Glomerular endothelial cell (primary cell): ENCODE results near the gene SCAMP5. TPM values are rescaled to one million over a fixed set of nuclear protein-coding genes. Genes with fewer than 3 reads are reported as not detected.

Experiments used
- DNase-seq: peaks from one replicate; pipeline ENCODE4 v3.0.0-alpha.2; 2011; ENCODE audit warnings: low read depth, low spot score; ENCODE audit errors: extremely low read depth
- total RNA-seq: library from RNA; depleted of rRNA; stranded (reverse); fragments of >200 nt; gene quantifications from 2 replicates; pipeline ENCODE4 v1.2.3, GENCODE V29; 2015

The SCAMP5 gene
- total RNA-seq, 1 donor from 2014 or later: 27.2 TPM

DNA sequence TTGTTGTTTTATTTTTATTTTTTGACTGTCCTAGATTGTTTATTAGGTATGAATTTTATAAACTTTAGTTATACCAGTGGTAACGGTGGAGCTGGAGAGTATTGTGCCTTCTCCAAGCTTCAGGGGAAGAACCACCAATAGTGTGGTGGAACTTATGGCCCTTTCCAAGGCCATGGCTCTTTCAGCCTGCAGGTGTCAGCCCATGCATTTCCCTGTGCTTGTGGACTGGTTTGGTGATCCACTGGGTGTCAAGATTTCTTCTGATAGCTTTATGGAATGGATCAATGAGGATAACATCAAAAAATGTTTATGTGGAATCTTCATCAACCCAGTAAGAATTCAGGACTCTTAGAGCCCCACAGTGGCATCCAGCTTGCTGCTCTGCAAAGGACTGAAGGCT is 19.2 kb upstream of the SCAMP5 start:
- no peak for DNase-seq

DNA sequence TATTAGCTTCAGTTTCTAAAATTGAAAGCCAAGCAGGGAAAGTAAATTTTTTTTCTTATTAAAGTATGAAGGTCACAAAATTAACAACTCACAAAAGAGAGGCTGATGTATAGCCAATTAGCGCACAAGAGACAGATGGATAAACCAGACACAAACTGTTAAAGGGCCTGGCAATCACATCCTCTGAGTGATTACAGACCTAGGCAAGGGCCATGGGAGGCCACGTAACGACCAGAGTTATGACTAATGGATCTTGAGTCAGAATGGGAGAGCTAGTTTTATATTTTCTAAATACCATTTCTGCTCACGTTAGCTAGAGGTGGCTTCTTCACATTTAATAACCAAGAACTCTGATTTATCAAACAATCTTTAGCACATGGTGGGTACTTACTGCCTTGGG is 17.8 kb upstream of the SCAMP5 start:
- DNase-seq: no peak

DNA sequence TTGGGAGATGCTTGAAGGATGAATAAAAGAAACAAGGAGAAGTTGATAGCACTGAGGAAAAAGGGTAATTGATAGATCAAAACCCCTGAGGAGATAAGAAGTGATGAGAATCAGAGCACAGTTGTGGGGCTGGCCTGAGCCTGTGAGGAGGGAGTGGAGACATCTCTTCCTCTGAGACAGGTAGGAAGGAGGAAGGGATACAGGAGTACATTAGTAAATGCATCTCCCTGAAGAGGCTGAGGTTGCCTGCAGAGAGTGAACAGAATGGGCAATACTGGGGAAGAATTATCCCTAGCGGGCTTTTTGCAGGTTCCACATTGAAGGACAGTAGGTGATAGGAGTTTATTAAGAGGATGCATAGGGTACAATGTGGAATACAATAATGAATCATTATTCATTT is 17.3 kb upstream of the SCAMP5 start:
- DNase-seq: no peak

DNA sequence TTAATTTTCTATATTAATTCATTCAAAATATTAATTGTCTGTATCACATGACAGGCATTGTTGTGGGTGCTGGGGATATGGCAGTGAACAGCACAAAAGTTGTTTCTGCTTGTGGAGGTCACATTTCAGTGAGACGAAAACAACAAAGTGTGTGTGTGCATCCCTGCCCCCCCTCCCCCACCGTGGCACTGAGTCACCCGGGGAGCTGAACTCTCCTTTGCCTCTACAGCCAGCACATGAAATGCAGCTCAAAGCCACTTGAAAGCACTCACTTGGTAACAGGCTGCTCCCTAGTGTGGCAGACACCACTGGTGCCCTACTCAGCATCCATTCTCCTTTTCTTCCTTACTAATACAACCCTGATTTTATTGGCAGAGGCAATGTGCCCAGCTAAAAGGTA is 16.9 kb upstream of the SCAMP5 start:
- no peak for DNase-seq

DNA sequence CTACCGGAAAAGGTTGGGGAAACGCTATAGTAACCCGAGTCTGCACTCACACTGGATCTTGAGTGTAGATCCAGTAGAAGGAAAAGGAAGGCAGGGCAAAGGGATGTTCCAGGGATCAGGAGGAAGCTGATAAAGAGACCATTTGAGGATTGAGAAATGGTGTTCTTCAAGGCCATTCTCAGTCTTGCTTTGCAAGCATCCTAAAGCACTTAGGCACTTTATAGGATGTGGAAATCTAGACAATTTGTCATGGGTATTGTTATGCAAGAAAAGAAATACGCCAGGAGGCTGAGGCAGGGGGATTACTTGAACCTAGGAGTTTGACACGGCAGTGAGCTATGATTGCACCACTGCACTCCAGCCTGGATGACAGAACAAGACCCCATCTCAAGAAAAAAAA is 13.2 kb upstream of the SCAMP5 start:
- DNase-seq: no peak

DNA sequence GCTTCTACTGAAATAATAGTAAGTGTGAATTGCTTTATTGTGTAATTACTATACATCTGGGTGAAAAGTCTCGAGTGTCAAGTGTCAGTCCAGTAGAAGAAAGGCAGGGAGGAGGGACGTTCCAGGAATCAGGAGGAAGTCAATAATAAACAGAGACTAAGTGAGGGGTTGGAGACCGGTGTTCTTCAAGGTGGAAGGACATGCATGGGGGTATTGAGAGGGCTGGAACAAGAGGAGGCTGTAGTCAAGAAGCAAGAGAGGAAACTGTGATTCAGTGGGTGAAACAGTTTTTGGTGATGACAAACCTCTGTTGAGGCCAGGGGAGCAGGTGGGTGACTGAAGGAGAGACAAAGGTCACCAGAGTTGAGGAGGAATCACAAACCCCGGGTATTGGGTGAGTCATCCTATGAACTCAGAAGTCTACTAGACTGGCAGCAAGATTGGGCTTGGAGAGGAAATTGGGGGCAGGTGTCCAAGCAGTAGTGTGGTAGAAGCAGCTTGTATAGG is 11.6 kb upstream of the SCAMP5 start:
- DNase-seq: no peak

DNA sequence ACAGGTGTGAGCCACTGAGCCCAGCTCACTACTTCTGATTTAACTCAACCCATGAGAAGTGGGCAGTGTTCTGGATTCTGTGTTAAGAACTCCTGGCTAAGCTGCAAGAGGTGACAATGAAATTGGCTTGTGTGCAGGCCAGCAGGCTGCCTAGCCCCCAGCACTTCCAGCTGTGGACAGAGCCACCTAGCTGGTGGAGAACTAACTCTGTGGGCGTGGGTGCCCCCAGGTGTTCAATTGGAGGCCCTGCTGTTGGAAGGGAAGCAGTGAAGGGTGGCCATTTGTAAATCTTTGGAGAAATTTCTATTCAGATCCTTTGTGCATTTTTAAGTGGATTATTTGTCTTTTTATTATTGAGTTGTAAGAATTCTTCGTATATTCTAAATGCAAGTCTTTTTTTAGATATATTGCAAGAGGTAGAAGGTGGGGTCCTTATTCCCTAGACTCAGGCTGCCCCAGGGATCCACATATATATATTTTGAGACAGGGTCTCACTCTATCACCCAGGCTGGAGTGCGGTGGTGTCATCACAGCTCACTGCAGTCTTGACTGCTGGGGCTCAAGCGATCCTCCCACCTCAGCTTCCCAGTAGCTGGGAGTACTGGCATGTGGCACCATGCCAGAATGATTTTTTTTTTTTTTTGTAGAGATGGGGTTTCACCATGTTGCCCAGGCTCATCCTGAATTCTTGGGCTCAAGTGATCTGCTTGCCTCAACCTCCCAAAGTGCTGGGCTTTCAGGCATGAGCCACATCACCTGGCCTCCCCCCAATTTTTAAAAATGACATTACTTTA is 7.2 kb upstream of the SCAMP5 start:
- no peak for DNase-seq

DNA sequence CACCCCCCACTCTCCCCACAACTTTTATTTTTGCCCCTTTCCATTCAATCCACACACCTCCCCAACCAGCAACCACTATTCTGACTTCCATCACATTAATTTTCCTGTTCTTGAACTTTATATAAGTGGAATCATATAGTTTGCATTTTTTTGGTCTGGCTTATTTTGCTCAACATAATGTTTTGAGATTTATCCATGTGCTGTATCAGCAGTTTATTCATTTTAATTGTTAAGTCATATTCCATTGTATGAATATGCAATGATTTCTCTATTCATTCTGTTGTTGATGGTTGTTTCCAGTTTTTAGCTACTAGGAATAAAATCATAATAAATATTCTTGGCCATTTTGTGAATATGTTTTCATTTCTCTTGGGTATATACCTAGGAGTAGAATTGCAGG is 5.8 kb upstream of the SCAMP5 start:
- DNase-seq: no peak

DNA sequence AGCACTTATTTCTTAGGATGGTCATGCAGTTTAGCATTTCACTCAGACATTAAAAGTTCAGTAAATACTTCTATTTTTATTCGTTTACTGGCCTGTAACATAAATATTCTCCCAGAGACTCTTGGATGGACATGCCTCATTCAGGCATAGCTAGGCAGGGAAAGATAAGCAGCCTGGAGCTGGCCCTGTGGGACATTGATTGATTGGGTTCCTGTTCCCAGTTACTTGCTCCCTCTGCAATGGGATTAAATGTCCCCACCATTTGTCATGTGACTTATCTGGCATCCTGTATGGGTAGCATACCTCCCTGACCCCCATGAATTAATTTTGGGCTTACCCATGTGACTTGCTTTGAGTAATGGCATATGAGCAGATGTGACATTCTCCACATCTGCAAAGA is 2.7 kb upstream of the SCAMP5 start:
- DNase-seq: no peak

DNA sequence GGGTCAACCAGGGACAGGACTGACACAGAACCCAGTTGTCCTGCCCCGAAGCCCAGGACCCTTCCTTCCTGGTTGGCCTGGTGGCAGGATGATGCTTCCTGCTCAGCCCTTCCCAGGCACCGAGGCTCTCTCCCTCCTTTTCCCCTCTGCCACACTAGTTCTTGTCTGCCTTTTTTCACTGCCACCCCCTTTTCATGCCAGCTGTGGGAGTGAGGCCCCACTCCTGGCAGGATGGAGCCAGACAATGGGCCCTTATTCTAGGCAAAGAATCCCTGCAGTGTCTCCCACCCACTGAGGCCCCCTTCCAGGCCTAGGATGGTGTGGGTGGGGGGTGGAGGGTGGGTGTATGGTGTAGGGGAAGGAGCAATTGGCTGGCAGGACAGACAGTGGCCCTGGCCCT is 1.1 kb upstream of the SCAMP5 start:
- DNase-seq: no peak

DNA sequence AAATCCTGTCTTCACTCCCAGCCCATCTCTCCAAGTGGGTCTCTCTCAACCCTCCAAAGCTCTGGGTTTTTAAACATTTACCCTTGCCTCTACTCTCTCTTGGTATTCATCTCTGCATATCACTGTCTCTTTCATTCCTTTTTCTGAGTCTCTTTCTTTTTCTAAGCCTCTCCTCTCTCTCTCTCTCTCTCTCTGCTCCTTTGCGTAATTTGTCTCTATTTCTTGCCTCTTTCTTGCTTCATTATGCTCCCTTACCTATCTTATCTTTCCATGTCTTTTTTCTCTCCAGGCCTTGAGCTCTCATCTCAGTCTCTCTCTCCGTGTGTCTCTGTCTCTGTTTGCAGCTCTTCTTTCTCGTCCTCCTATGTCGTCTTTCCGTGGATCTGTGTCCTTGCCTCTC is 678 bp upstream of the SCAMP5 start:
- DNase-seq: no peak

DNA sequence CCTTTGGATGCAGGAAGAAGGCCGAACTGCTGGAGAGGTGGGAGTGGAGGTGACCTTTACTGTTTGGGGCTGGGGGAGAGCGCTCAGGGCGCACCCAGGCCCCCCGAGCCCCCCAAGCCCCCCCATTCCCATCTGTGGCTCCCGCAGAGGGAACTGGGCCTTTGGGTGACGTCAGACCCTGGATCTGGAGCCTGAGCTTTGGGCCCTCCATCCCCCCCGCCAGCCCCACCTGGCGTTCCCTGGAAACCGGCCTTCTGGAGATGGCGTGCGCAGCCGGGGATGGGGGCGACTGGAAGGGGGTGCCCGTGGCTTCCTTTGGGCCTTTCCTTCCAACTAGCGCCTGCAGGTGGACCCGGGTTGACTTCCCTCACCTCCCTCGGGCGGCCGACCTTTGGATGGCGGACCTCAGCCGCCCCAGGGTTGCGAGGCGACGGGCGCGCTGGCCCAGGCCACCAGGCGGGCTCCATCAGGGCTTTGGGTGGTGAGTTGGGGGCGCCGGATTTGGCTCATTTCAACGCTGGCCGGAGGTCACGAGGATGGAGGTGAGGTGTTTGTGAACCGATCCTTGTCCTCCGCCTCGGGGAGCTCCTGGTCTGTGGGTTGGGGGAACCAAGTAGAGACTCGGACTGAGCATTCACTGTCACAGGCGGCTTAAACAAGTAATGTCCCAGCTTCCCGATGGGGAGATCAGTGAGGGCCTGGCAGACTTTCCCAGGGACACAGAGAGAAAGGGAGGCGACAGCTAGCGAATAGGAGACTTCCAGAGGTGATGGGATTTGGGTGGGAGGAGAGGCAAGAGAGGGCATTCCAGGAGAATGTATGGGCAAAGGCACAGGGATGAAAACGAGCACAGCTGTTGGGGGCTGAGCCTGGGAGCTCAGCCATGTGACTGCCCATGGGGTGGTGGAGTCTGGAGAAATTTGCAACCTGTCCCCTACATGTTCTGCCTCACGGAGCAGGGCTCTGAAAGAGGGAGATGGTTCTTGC is 709 bp downstream of the SCAMP5 start:
- no peak for DNase-seq

DNA sequence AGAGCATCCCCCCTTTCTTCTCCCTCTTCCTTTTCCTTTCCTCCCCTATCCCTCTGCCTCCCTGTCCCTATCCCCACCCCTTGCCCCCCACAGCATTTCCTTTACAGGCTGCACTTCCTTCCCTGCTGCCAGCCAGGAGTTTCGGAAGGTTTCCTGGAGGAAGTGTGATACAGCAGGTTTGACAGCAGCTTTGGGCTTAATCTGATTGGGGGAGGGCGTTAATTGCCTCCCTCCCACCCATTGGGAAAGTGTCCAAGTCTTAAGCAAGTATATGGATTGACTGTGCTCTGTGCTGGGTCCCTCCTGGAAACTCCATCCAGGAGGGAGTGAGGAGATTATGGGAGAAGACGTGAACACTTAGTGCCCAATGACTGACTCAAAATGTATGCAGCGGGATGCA is 1.8 kb downstream of the SCAMP5 start:
- DNase-seq: peak; percentile 52

DNA sequence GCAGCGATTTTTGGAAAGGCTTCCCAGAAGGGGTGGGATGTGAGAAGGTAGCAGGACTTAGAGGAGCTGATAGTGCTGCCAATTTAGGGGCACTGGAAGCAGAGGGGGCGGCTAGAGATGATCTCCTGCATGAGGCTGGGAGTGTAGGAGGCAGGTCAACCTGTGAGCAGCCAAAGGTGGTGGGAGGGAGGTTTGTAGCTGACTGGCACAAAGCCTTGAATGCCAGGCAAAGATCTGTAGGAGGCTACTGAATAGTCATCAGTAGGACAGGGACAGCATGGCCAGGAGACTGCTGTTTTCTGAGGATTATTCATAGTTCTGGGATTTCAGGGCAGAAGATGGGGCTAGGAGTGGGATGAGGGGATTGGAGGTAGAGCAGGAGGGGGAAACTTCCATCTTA is 2.2 kb downstream of the SCAMP5 start:
- no peak for DNase-seq

DNA sequence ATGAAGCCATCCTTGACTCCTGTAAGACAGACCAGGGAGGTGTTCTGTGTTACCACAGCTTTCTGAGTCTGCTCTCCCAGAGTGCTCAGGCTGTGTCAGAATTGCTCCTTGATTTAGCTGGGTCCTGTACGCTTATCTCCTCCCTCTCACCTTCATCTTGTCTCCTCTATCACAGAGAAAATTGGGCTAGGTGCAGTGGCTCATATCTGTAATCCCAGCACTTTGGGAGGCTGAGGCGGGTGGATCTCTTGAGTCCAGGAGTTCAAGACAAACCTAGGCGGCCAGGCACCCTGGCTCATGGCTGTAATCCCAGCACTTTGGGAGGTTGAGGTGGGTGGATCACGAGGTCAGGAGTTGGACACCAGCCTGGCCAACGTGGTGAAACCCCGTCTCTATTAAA is 5.9 kb downstream of the SCAMP5 start:
- DNase-seq: no peak

DNA sequence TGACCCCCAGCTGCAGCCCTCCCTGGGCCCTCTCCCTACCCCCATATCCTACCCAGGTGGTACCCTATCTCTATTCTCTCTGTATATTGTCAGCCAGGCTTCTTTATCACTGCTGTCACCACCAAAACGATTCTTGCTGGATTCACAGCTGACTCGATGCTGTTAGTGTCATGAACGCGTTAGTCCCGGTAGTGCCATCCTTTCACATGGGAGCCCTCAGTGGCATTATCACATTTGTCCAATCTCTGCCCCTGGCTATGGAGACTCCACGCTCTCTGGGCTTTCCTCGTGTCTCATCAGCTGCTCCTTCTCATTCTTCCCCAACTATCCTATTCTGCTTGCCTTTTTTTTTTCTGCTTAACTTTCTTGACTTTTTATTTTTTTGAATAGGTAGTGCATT is 7.0 kb downstream of the SCAMP5 start:
- DNase-seq: no peak

DNA sequence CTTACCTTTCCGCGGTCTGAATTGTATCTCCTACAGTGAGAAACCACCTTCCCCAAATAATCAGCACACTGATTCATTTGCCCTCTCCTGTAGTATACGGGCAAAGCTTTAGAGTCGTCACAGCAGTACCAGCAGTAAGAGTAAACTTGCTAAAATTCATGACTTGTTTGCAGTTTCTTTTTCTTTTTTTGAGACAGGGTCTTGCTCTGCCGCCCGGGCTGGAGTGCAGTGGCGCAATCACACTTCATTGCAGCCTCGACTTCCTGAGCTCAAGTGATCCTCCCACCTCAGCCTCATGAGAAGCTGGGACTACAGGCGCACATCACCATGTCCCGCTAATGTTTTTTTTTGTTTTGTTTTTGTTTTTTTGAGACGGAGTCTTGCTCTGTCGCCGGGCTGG is 11.9 kb downstream of the SCAMP5 start:
- DNase-seq: no peak

DNA sequence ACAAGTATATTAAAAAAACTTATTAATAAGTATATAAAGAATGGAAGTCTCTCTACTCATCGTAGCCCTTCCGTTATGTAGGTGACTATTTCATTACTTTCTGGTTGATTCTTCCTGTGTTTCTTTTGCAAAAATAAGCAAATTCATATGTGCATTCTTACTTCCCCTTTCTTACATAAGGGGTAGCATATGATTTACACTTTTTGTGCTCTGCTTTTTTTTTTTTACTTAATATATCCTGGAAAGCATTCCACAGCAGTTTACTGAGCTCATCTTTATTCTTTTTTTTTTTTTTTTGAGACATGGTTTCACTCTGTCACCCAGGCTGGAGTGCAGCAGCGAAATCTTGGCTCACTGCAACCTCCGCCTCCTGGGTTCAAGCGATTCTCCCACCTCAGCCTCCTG is 12.9 kb downstream of the SCAMP5 start:
- no peak for DNase-seq

DNA sequence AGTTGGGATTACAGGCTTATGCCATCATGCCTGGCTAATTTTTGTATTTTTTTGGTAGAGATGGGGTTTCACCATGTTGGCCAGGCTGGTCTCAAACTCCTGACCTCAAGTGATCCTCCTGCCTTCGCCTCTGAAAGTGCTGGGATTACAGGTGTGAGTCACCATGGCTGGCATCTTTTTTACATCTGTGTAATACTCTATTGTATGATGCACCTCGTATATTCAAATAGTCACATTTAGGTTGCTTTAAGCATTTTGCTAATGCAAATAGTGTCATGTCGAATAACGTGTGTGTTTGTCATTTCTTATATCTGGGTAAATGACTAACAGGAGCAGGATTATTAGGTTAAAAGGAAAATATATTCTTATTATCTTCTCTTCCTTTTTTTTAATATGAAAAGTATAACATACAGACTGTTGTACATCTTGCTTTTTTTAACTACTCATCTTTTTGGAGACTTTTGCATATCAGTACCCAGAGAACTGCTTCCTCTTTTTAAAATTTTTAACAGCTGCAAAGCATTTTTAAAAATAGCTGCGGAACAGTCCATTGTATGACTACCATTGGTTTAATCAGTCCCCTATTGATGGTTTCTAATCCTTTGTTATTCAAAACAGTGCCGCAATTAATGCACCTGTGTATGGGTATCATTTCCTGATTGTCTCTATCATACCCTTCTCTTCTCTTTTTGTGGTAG is 13.4 kb downstream of the SCAMP5 start:
- DNase-seq: no peak

DNA sequence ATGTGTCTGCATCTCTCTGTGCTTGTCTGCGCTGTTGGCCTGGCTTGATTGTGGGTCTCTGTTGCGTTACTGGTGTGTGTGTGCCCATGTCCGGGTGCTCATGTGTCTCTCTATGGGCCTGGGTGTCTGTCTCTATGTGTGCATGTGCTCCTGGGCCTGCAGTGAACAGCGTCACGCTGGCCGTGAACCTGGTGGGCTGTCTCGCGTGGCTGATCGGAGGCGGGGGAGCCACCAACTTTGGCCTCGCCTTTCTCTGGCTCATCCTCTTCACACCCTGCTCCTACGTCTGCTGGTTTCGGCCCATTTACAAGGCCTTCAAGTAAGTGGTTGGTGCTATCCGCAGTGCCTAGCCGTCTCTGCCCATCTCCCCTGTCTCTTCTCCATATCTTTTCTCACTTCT is 21.1 kb downstream of the SCAMP5 start:
- no peak for DNase-seq

DNA sequence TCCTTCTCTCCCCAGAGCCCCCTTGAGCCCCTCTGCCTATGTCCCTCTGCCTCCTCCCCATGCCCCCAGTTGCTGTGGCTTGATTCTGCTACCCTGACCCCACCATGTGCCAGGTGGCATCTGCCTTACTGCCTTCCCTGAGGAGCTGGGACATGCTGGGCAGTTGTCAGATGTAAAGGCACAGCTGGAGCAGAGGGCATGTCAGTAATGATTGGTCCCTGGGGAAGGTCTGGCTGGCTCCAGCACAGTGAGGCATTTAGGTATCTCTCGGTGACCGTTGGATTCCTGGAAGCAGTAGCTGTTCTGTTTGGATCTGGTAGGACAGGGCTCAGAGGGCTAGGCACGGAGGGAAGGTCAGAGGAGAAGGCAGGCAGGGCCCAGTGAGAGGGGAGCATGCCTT is 24.6 kb downstream of the SCAMP5 start:
- no peak for DNase-seq
